GM12878 (cell line): ENCODE data around the gene MMP11. TPM values are rescaled to one million over a fixed set of nuclear protein-coding genes. Genes with fewer than 3 reads are reported as not detected.

Source experiments
- ATAC-seq: fragments of 200-7000 bp; cut with Tn5 transposase; 3 replicates; pipeline ENCODE4 v1.9.1; 2020; ENCODE audit warnings: mild to moderate bottlenecking, moderate library complexity
- BruUV-seq: library from RNA; stranded (reverse); fragments of 400-500 nt; replicated peaks from 2 replicates; lab custom pipeline; 2021; lab: Mats Ljungman, UMichigan
- CTCF ChIA-PET: fragments of 300-600 bp; sonication (Branson Sonifier 250); formaldehyde crosslinking; extraction: SDS; loops from one replicate; lab custom pipeline; 2021; ENCODE audit warnings: inconsistent platforms; lab: Yijun Ruan, JAX
- POLR2A ChIA-PET: fragments of 350-600 bp; formaldehyde crosslinking; extraction: SDS; loops from one replicate; lab custom pipeline; 2021; ENCODE audit warnings: inconsistent platforms; lab: Charles Lee
- RAD21 ChIA-PET: fragments of 300-600 bp; sonication (Branson Sonifier 250); formaldehyde crosslinking; loops from one replicate; lab custom pipeline; 2023; ENCODE audit warnings: antibody characterized with exemption; ENCODE audit not compliant: unreplicated experiment; lab: Charles Lee
- SMC1A ChIA-PET: fragments of 300-600 bp; sonication (Branson Sonifier 250); formaldehyde crosslinking; loops from one replicate; lab custom pipeline; 2023; ENCODE audit not compliant: unreplicated experiment, uncharacterized antibody; lab: Charles Lee
- DNase-seq: peaks from one replicate; pipeline ENCODE4 v3.0.0-alpha.2; 2011; ENCODE audit warnings: low read depth, low spot score
- FAIRE-seq: peaks from 3 replicates; lab custom pipeline; 2011; peaks lifted over from hg19 to GRCh38; lab: Jason Lieb, UNC
- H2AFZ ChIP-seq: 2 replicates; pipeline ENCODE4 v1.6.0; 2011; ENCODE audit warnings: low read depth, low read length, control low read depth; ENCODE audit not compliant: control insufficient read depth
- H3K27ac ChIP-seq: 2 replicates; pipeline ENCODE4 v1.5.1; 2011; ENCODE audit warnings: control low read depth; ENCODE audit not compliant: control insufficient read depth, insufficient read depth
- H3K27me3 ChIP-seq, 2 experiments: replicated peaks in 1 of 2; 2 replicates each; pipeline versions ENCODE4 v1.6.0 to v1.6.1; 2011; ENCODE audit warnings: low read length in 1 of 2; ENCODE audit not compliant: control insufficient read depth in 2 of 2, insufficient read depth in 2 of 2
- H3K36me3 ChIP-seq, 2 experiments: 2 replicates each; pipeline ENCODE4 v1.5.1; 2011; ENCODE audit warnings: low read length in 1 of 2; ENCODE audit not compliant: control insufficient read depth in 2 of 2, insufficient read depth in 2 of 2
- H3K4me1 ChIP-seq: 2 replicates; pipeline ENCODE4 v1.6.1; 2011; ENCODE audit warnings: mild to moderate bottlenecking, low read length, moderate library complexity, mixed read lengths; ENCODE audit not compliant: control insufficient read depth, insufficient read depth
- H3K4me2 ChIP-seq: 2 replicates; pipeline ENCODE4 v1.6.0; 2011; ENCODE audit warnings: control low read depth; ENCODE audit not compliant: control insufficient read depth, insufficient read depth
- H3K4me3 ChIP-seq: fragments of 200-600 bp; sonication (generic); 2 replicates; pipeline ENCODE4 v1.5.1; 2016
- H3K79me2 ChIP-seq: 2 replicates; pipeline ENCODE4 v1.6.0; 2011; ENCODE audit warnings: low read length; ENCODE audit not compliant: control insufficient read depth, insufficient read depth
- H3K9ac ChIP-seq: 2 replicates; pipeline ENCODE4 v1.8.0; 2011; ENCODE audit warnings: low read length, control low read depth, mixed read lengths; ENCODE audit not compliant: control insufficient read depth, insufficient read depth
- H3K9me3 ChIP-seq: replicated peaks from 3 replicates; pipeline ENCODE4 v1.5.1; 2011; ENCODE audit warnings: mild to moderate bottlenecking, low read length; ENCODE audit not compliant: control insufficient read depth, insufficient read depth
- H4K20me1 ChIP-seq: 2 replicates; pipeline ENCODE4 v1.6.0; 2011; ENCODE audit not compliant: control insufficient read depth, insufficient read depth
- EP300 ChIP-seq, 2 experiments: fragments of 150-350 bp in 1 of 2; IDR thresholded peaks; 2 replicates each; pipeline ENCODE4 v1.6.1; 2011 to 2012; ENCODE audit warnings: low read depth in 2 of 2, low read length in 2 of 2, borderline replicate concordance in 1 of 2, improper control_type of control experiment in 1 of 2, inconsistent platforms in 1 of 2; ENCODE audit not compliant: control insufficient read depth in 1 of 2
- ETV6 ChIP-seq, 2 experiments: fragments of 450-650 bp in 1 of 2; IDR thresholded peaks in 1 of 2; conservative IDR thresholded peaks in 1 of 2; 2 replicates each; pipeline ENCODE4 v1.6.1; 2014; ENCODE audit warnings: antibody characterized with exemption in 1 of 2, borderline replicate concordance in 1 of 2, low read depth in 1 of 2, mild to moderate bottlenecking in 1 of 2, moderate library complexity in 1 of 2
- FOXM1 ChIP-seq: IDR thresholded peaks from 2 replicates; pipeline ENCODE4 v1.6.1; 2012; ENCODE audit warnings: low read depth, mild to moderate bottlenecking, inconsistent platforms, low read length, moderate library complexity
- GATAD2B ChIP-seq: fragments of 450-650 bp; conservative IDR thresholded peaks from 2 replicates; pipeline ENCODE4 v1.6.1; 2017; ENCODE audit warnings: low read depth, mild to moderate bottlenecking, moderate library complexity
- NFYB ChIP-seq: IDR thresholded peaks from 2 replicates; pipeline ENCODE4 v1.6.1; 2011; ENCODE audit warnings: low read depth, mild to moderate bottlenecking, low read length, improper control_type of control experiment, moderate library complexity; ENCODE audit not compliant: insufficient read depth
- SKIL ChIP-seq: fragments of 450-650 bp; IDR thresholded peaks from 2 replicates; pipeline ENCODE4 v1.6.1; 2017; ENCODE audit warnings: mild to moderate bottlenecking, low read depth, inconsistent platforms; ENCODE audit not compliant: poor library complexity, severe bottlenecking
- ZBTB4 ChIP-seq: fragments of 450-650 bp; formaldehyde crosslinking; IDR thresholded peaks from 2 replicates; pipeline ENCODE4 v1.4.0; 2022; ENCODE audit warnings: mild to moderate bottlenecking, moderate library complexity
- ZNF217 ChIP-seq: fragments of 450-650 bp; IDR thresholded peaks from 2 replicates; pipeline ENCODE4 v1.6.1; 2017; ENCODE audit warnings: antibody characterized with exemption, mild to moderate bottlenecking
- WGBS: methylation state at CpG from one replicate; pipeline ENCODE4 v1.1.6; 2016; ENCODE audit warnings: low lambda C conversion rate; ENCODE audit not compliant: insufficient replicate concordance, insufficient coverage; ENCODE audit errors: missing lambda C conversion rate; 5-methylcytosine and 5-hydroxymethylcytosine counted together
- in situ Hi-C: fragments of 300-500 bp; cut with MboI; formaldehyde crosslinking; loops from 9 replicates; pipeline ENCODE4 v1.14.3; 2018; ENCODE audit warnings: mixed read lengths
- intact Hi-C: fragments of 100-400 bp; cut with micrococcal nuclease; formaldehyde crosslinking; loops from one replicate; pipeline ENCODE4 v1.14.2; 2022; ENCODE audit not compliant: unreplicated experiment
- polyA plus RNA-seq, 11 experiments: library from polyadenylated mRNA; depleted of rRNA in 4 of 11; unstranded in 6 of 11; stranded (reverse) in 5 of 11; fragments of >200 nt; fragmentation: Nextera tagmentation in 4 of 11; fragmentation: Illumina TruSeq in 1 of 11; extraction: Ambion mirVana in 4 of 11; extraction: Trizol in 1 of 11; gene quantifications; 1 replicate in 1 of 11; 2 replicates in 10 of 11; pipeline versions ENCODE4 v1.2.1 to v1.2.3, GENCODE V29; 2011 to 2016; ENCODE audit warnings: inconsistent platforms in 2 of 11, missing spikeins in 2 of 11, low read depth in 1 of 11
- total RNA-seq, 4 experiments: library from RNA; depleted of rRNA in 3 of 4; stranded (reverse); fragments of >200 nt in 3 of 4; fragmentation: Illumina TruSeq in 1 of 4; extraction: Trizol in 1 of 4; gene quantifications; 2 replicates each; pipeline versions ENCODE4 v1.2.1 to v1.2.3, GENCODE V29; 2013 to 2021
- TF ChIP-seq, protein P1 (sequence below): fragments of 450-650 bp; IDR thresholded peaks from 2 replicates; pipeline ENCODE4 v1.6.1; 2016; ENCODE audit warnings: mild to moderate bottlenecking, moderate library complexity, borderline replicate concordance
- TF ChIP-seq, protein P2 (sequence below), 3 experiments: IDR thresholded peaks in 2 of 3; conservative IDR thresholded peaks in 1 of 3; 2 replicates each; pipeline ENCODE4 v1.5.1; 2011; ENCODE audit warnings: low read depth in 3 of 3, low read length in 3 of 3, mild to moderate bottlenecking in 3 of 3, control low read depth in 2 of 3, moderate library complexity in 2 of 3, inconsistent platforms in 1 of 3, mixed read lengths in 1 of 3; ENCODE audit not compliant: control insufficient read depth in 2 of 3, insufficient read depth in 1 of 3; ENCODE audit errors: extremely low read depth in 1 of 3

The MMP11 gene
- total and polyA plus RNA-seq, 10 of the 15 experiments (the other 5 are each of a cell fraction or from before 2014, with no cell fraction given): 0.03 to 1.1 (median 0.31) TPM; not detected in 2

GRCh38 chr22:23823331-23823791 is 50.7 kb downstream of the MMP11 start:
- Histone ChIP-seq H3K79me2 (no peaks in the 10 kb centered on the region), H3K9ac (no peak overlapping the region), H4K20me1 (no peaks in the 10 kb centered on the region; the same call in 1 of the 2 replicates), H3K4me3 (no peak overlapping the region), H3K36me3 (peaks cover 38 to 53% of the 10 kb centered on the region in 2 experiments), H2AFZ (no peak overlapping the region), H3K27ac (no peak overlapping the region), H3K27me3 (no peaks in the 10 kb centered on the region), H3K4me1 (peaks cover 3% of the 10 kb centered on the region), H3K9me3 (no peaks in the 10 kb centered on the region), H3K4me2 (no peak overlapping the region)
- DNase-seq: no peak
- ChIA-PET CTCF (no interaction called here), POLR2A (interaction anchor here (1.4 kb wide), 1 partner anchor 11 kb away, joined by 4 read pairs; no protein-coding TSS in a partner anchor), SMC1A (interaction anchor here (1.2 kb wide), 2 partner anchors 25 to 45 kb away, joined by 4 read pairs; no protein-coding TSS in a partner anchor), RAD21 (no interaction called here)
- WGBS: 89% methylated on average over 14 of the region's 14 CpGs
- ATAC-seq: no peak
- intact Hi-C loops: no loop called here
- in situ Hi-C loops: no loop called here
- no peak for FAIRE-seq
- BruUV-seq: no TSS peak
- TF ChIP-seq ZBTB4 (CRISPR knock-in tag): no peak
- no peak for TF ChIP-seq ZNF217
- TF ChIP-seq, protein P1, sequence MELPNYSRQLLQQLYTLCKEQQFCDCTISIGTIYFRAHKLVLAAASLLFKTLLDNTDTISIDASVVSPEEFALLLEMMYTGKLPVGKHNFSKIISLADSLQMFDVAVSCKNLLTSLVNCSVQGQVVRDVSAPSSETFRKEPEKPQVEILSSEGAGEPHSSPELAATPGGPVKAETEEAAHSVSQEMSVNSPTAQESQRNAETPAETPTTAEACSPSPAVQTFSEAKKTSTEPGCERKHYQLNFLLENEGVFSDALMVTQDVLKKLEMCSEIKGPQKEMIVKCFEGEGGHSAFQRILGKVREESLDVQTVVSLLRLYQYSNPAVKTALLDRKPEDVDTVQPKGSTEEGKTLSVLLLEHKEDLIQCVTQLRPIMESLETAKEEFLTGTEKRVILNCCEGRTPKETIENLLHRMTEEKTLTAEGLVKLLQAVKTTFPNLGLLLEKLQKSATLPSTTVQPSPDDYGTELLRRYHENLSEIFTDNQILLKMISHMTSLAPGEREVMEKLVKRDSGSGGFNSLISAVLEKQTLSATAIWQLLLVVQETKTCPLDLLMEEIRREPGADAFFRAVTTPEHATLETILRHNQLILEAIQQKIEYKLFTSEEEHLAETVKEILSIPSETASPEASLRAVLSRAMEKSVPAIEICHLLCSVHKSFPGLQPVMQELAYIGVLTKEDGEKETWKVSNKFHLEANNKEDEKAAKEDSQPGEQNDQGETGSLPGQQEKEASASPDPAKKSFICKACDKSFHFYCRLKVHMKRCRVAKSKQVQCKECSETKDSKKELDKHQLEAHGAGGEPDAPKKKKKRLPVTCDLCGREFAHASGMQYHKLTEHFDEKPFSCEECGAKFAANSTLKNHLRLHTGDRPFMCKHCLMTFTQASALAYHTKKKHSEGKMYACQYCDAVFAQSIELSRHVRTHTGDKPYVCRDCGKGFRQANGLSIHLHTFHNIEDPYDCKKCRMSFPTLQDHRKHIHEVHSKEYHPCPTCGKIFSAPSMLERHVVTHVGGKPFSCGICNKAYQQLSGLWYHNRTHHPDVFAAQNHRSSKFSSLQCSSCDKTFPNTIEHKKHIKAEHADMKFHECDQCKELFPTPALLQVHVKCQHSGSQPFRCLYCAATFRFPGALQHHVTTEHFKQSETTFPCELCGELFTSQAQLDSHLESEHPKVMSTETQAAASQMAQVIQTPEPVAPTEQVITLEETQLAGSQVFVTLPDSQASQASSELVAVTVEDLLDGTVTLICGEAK: no peak
- no peak for TF ChIP-seq NFYB
- no peak for TF ChIP-seq EP300 (IDR thresholded peaks at IDR 0.05; ENCODE audit: borderline replicate concordance in 1 of 2, control insufficient read depth in 1 of 2, low read depth in 2 of 2, low read length in 2 of 2)
- no peak for TF ChIP-seq FOXM1
- TF ChIP-seq, protein P2, sequence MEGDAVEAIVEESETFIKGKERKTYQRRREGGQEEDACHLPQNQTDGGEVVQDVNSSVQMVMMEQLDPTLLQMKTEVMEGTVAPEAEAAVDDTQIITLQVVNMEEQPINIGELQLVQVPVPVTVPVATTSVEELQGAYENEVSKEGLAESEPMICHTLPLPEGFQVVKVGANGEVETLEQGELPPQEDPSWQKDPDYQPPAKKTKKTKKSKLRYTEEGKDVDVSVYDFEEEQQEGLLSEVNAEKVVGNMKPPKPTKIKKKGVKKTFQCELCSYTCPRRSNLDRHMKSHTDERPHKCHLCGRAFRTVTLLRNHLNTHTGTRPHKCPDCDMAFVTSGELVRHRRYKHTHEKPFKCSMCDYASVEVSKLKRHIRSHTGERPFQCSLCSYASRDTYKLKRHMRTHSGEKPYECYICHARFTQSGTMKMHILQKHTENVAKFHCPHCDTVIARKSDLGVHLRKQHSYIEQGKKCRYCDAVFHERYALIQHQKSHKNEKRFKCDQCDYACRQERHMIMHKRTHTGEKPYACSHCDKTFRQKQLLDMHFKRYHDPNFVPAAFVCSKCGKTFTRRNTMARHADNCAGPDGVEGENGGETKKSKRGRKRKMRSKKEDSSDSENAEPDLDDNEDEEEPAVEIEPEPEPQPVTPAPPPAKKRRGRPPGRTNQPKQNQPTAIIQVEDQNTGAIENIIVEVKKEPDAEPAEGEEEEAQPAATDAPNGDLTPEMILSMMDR (IDR thresholded peaks at IDR 0.05 in 2 of 3, conservative IDR thresholded peaks at IDR 0.05 in 1 of 3; ENCODE audit: control insufficient read depth in 2 of 3, extremely low read depth in 1 of 3, insufficient read depth in 1 of 3, low read depth in 3 of 3, low read length in 3 of 3): no peak
- TF ChIP-seq GATAD2B: no peak
- TF ChIP-seq ETV6 (conservative IDR thresholded peaks at IDR 0.05 in 1 of 2, IDR thresholded peaks at IDR 0.05 in 1 of 2; ENCODE audit: borderline replicate concordance in 1 of 2, low read depth in 1 of 2): no peak
- no peak for TF ChIP-seq SKIL
